Duodenal mucosa (tissue), 2 donors: ENCODE results near the gene HORMAD2.

Source experiments
- H3K27ac ChIP-seq: one replicate; pipeline ENCODE4 v1.7.0; 2013; ENCODE audit warnings: low read depth, low read length
- H3K27me3 ChIP-seq, 2 donors: one replicate each; pipeline ENCODE4 v1.7.0; 2013; ENCODE audit warnings: low read length in 2 of 2, control low read depth in 1 of 2; ENCODE audit not compliant: insufficient read depth in 2 of 2, control insufficient read depth in 1 of 2
- H3K36me3 ChIP-seq, 2 donors: one replicate each; pipeline ENCODE4 v1.7.0; 2013; ENCODE audit warnings: low read length in 2 of 2, control low read depth in 1 of 2; ENCODE audit not compliant: insufficient read depth in 2 of 2, control insufficient read depth in 1 of 2
- H3K4me1 ChIP-seq, 2 donors: one replicate each; pipeline ENCODE4 v1.7.0; 2013; ENCODE audit warnings: low read length in 2 of 2, control low read depth in 1 of 2; ENCODE audit not compliant: insufficient read depth in 2 of 2, control insufficient read depth in 1 of 2
- H3K4me3 ChIP-seq, 2 donors: one replicate each; pipeline ENCODE4 v1.7.0; 2013; ENCODE audit warnings: low read length in 2 of 2, low read depth in 1 of 2
- H3K9ac ChIP-seq, 2 donors: one replicate each; pipeline ENCODE4 v1.7.0; 2013; ENCODE audit warnings: low read length in 2 of 2, low read depth in 1 of 2
- H3K9me3 ChIP-seq, 2 donors: one replicate each; pipeline ENCODE4 v1.7.0; 2013; ENCODE audit warnings: low read length in 2 of 2, control low read depth in 1 of 2; ENCODE audit not compliant: control insufficient read depth in 1 of 2

HORMAD2 gene

DNA sequence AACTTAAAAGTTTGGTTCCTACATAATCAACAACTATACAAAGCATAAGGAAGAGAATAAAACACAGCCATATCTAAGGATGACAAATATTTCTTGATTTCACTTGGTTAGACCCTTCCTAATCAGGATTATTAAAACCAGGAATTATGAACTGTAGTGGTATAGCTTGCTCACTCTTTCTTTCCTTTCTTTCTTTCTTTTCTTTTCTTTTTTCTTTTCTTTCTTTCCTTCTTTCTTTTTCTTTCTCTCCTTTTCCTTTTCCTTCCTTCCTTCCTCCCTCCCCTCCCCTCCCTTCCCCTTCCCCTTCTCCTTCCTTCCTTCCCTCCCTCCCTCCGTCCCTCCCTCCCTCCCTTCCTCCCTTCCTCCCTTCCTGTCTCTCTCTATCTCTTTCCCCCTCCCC, 78.0 kb downstream of the HORMAD2 start:
- no peaks in the 10 kb centered on the region for H3K9me3 ChIP-seq
- no peaks in the 10 kb centered on the region for H3K4me1 ChIP-seq
- no peaks in the 10 kb centered on the region for H3K27me3 ChIP-seq
- no peak overlapping the region for H3K4me3 ChIP-seq
- no peak overlapping the region for H3K9ac ChIP-seq
- H3K36me3 ChIP-seq = no peaks in the 10 kb centered on the region
- H3K27ac ChIP-seq = no peak overlapping the region

GRCh38 chr22:30158744-30159500, 78.7 kb downstream of the HORMAD2 start:
- no peaks in the 10 kb centered on the region for H3K27me3 ChIP-seq
- H3K36me3 ChIP-seq = no peaks in the 10 kb centered on the region
- H3K4me1 ChIP-seq = no peaks in the 10 kb centered on the region
- H3K4me3 ChIP-seq = no peak overlapping the region
- H3K9me3 ChIP-seq = no peaks in the 10 kb centered on the region
- H3K27ac ChIP-seq = no peak overlapping the region
- H3K9ac ChIP-seq = no peak overlapping the region

DNA sequence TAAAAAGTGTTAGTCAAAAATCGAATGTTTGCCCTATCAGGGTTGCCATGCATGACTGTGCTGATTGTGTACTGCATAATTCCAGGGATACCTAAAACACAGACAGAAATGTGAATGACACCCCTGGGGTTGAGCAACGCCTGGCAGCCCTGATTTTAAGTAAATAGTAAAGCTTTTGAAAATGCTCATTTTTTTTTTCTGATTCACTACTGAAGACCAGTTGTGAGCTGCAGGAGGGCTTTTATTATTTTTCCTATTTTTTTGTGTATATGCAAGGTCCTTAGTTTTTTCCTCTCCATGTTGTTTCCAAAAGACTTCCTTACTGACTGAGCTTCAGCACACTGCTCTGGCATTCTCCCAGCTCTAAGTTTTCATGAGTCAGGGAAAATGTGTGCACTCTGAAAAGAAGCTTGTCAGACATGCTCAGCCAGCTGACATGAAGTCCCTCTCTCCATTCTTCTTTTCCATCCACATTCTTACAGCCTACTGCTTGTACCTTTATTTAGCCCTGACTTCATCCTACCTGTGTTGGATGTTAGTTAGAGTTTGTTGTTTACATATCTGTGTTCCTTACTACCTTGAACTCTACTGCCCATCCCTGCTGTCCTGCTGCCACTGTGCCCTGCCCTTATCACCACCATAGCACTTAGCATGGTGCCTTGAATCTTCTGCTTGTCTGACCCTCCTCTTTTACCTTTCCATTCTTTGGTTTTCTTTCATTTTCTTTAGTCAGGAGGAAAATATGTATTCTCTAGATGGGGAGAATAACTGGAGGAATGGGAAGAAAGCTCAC, 79.5 kb downstream of the HORMAD2 start:
- H3K27ac ChIP-seq = no peak overlapping the region

GRCh38 chr22:30161051-30161469, 80.8 kb downstream of the HORMAD2 start:
- no peaks in the 10 kb centered on the region for H3K27me3 ChIP-seq
- no peak overlapping the region for H3K27ac ChIP-seq
- H3K9me3 ChIP-seq = no peaks in the 10 kb centered on the region
- H3K4me1 ChIP-seq = no peaks in the 10 kb centered on the region
- H3K4me3 ChIP-seq = no peak overlapping the region
- H3K36me3 ChIP-seq = no peaks in the 10 kb centered on the region
- H3K9ac ChIP-seq = no peak overlapping the region

More for the DNA sequence above, 79.5 kb downstream of the HORMAD2 start:
- Histone ChIP-seq H3K4me3 (no peak overlapping the region), H3K9me3 (no peaks in the 10 kb centered on the region), H3K9ac (no peak overlapping the region), H3K27me3 (no peaks in the 10 kb centered on the region), H3K36me3 (no peaks in the 10 kb centered on the region), H3K4me1 (no peaks in the 10 kb centered on the region)

GRCh38 chr22:30167296-30167695, 87.0 kb downstream of the HORMAD2 start:
- H3K36me3 ChIP-seq = no peaks in the 10 kb centered on the region
- H3K9me3 ChIP-seq = no peaks in the 10 kb centered on the region
- no peak overlapping the region for H3K4me3 ChIP-seq
- H3K27me3 ChIP-seq = no peaks in the 10 kb centered on the region
- H3K9ac ChIP-seq = no peak overlapping the region
- H3K4me1 ChIP-seq = no peaks in the 10 kb centered on the region
- H3K27ac ChIP-seq = no peak overlapping the region

- Histone ChIP-seq H3K27me3 (no peaks in the 10 kb centered on the region), H3K9ac (no peak overlapping the region)
These were observed 87.5 kb downstream of the HORMAD2 start for GRCh38 chr22:30167734-30168133.

GRCh38 chr22:30169002-30169401, 88.7 kb downstream of the HORMAD2 start:
- no peaks in the 10 kb centered on the region for H3K9me3 ChIP-seq
- H3K9ac ChIP-seq = no peak overlapping the region
- no peaks in the 10 kb centered on the region for H3K36me3 ChIP-seq
- no peaks in the 10 kb centered on the region for H3K4me1 ChIP-seq
- no peak overlapping the region for H3K27ac ChIP-seq
- no peaks in the 10 kb centered on the region for H3K27me3 ChIP-seq
- H3K4me3 ChIP-seq = no peak overlapping the region

More at GRCh38 chr22:30167734-30168133, 87.5 kb downstream of the HORMAD2 start:
- H3K9me3 ChIP-seq = no peaks in the 10 kb centered on the region
- H3K4me1 ChIP-seq = no peaks in the 10 kb centered on the region
- no peaks in the 10 kb centered on the region for H3K36me3 ChIP-seq
- no peak overlapping the region for H3K4me3 ChIP-seq
- H3K27ac ChIP-seq = no peak overlapping the region

- H3K9me3 ChIP-seq = no peaks in the 10 kb centered on the region
- H3K4me1 ChIP-seq = no peaks in the 10 kb centered on the region
- no peaks in the 10 kb centered on the region for H3K36me3 ChIP-seq
- H3K4me3 ChIP-seq = no peak overlapping the region
- H3K27ac ChIP-seq = no peak overlapping the region
- H3K27me3 ChIP-seq = no peaks in the 10 kb centered on the region
- no peak overlapping the region for H3K9ac ChIP-seq
These were observed 89.9 kb downstream of the HORMAD2 start for GRCh38 chr22:30170129-30170528.

- no peak overlapping the region for H3K9ac ChIP-seq
- H3K27ac ChIP-seq = no peak overlapping the region
- no peak overlapping the region for H3K4me3 ChIP-seq
- no peaks in the 10 kb centered on the region for H3K4me1 ChIP-seq
- H3K9me3 ChIP-seq = no peaks in the 10 kb centered on the region
- H3K36me3 ChIP-seq = no peaks in the 10 kb centered on the region
- no peaks in the 10 kb centered on the region for H3K27me3 ChIP-seq
These were observed 90.7 kb downstream of the HORMAD2 start for GRCh38 chr22:30171008-30171407.

- no peak overlapping the region for H3K4me3 ChIP-seq
- no peak overlapping the region for H3K27ac ChIP-seq
- H3K4me1 ChIP-seq = peaks cover 0 to 5% of the 10 kb centered on the region in 2 donors
- H3K36me3 ChIP-seq = no peaks in the 10 kb centered on the region
- H3K27me3 ChIP-seq = no peaks in the 10 kb centered on the region
- H3K9me3 ChIP-seq = no peaks in the 10 kb centered on the region
- H3K9ac ChIP-seq = no peak overlapping the region
These were observed 95.5 kb downstream of the HORMAD2 start for GRCh38 chr22:30175690-30176288.
